Panc1 (cell line): ENCODE data around the gene NLRP7. TPM values are rescaled to one million over a fixed set of nuclear protein-coding genes. Genes with fewer than 3 reads are reported as not detected.
"Not testable (repeated sequence)": the region's sequence is repeated elsewhere in the genome, so short reads cannot be mapped to it uniquely, and the experiment has no call there.

ENCODE experiments used
- ATAC-seq: fragments of 200-7000 bp; cut with Tn5 transposase; 2 replicates; pipeline ENCODE4 v1.9.1; 2020; ENCODE audit warnings: mild to moderate bottlenecking, moderate library complexity
- BruUV-seq: library from RNA; stranded (reverse); fragments of 400-500 nt; replicated peaks from 2 replicates; lab custom pipeline; 2021; lab: Mats Ljungman, UMichigan
- CTCF ChIA-PET: fragments of 300-600 bp; sonication (Branson Sonifier 250); formaldehyde crosslinking; loops from one replicate; lab custom pipeline; 2022; ENCODE audit warnings: antibody characterized with exemption; lab: Charles Lee
- POLR2A ChIA-PET: fragments of 300-600 bp; sonication (Branson Sonifier 250); formaldehyde crosslinking; loops from one replicate; lab custom pipeline; 2022; ENCODE audit warnings: antibody characterized with exemption; lab: Charles Lee
- DNase-seq: peaks from one replicate; pipeline ENCODE4 v3.0.0-alpha.2; 2010; ENCODE audit warnings: low read depth, low spot score
- H3K27ac ChIP-seq: 2 replicates; pipeline ENCODE4 v1.5.1; 2011; ENCODE audit warnings: mild to moderate bottlenecking, low read length, inconsistent platforms
- H3K27me3 ChIP-seq: fragments of 200-500 bp; sonication (Bioruptor generic); 2 replicates; pipeline ENCODE4 v1.6.0; 2014; ENCODE audit warnings: low read length, inconsistent platforms; ENCODE audit not compliant: control insufficient read depth, insufficient read depth
- H3K36me3 ChIP-seq: fragments of 200-500 bp; sonication (Bioruptor generic); 2 replicates; pipeline ENCODE4 v1.5.1; 2014; ENCODE audit warnings: inconsistent platforms, mild to moderate bottlenecking, low read length, moderate library complexity; ENCODE audit not compliant: control insufficient read depth, insufficient read depth
- H3K4me1 ChIP-seq: 2 replicates; pipeline ENCODE4 v1.5.1; 2011; ENCODE audit warnings: inconsistent platforms, mild to moderate bottlenecking, low read length, moderate library complexity; ENCODE audit not compliant: control insufficient read depth, insufficient read depth
- H3K4me3 ChIP-seq, 2 experiments: 2 replicates each; pipeline ENCODE4 v1.5.1; 2011 to 2012; ENCODE audit warnings: low read depth in 2 of 2, low read length in 2 of 2, mild to moderate bottlenecking in 2 of 2, inconsistent platforms in 1 of 2, moderate library complexity in 1 of 2
- H3K9me3 ChIP-seq: fragments of 200-500 bp; sonication (Bioruptor generic); 2 replicates; pipeline ENCODE4 v1.5.1; 2014; ENCODE audit warnings: low read depth, mild to moderate bottlenecking, inconsistent platforms, low read length, moderate library complexity; ENCODE audit not compliant: control insufficient read depth, insufficient read depth
- POLR2AphosphoS5 ChIP-seq: IDR thresholded peaks from 2 replicates; pipeline ENCODE4 v1.6.1; 2012; ENCODE audit warnings: mild to moderate bottlenecking, low read depth, low read length, moderate library complexity
- REST ChIP-seq, 2 experiments: IDR thresholded peaks; 2 replicates each; pipeline ENCODE4 v1.6.1; 2011 to 2012; ENCODE audit warnings: low read depth in 2 of 2, control low read depth in 1 of 2, low read length in 1 of 2, mild to moderate bottlenecking in 1 of 2, moderate library complexity in 1 of 2; ENCODE audit not compliant: insufficient read depth in 1 of 2
- SIN3A ChIP-seq: IDR thresholded peaks from 2 replicates; pipeline ENCODE4 v1.6.1; 2012; ENCODE audit warnings: low read depth, mild to moderate bottlenecking, low read length, moderate library complexity, borderline replicate concordance; ENCODE audit not compliant: insufficient read depth
- TCF7L2 ChIP-seq: IDR thresholded peaks from 2 replicates; pipeline ENCODE4 v1.6.1; 2011; ENCODE audit warnings: mild to moderate bottlenecking, low read depth, low read length, inconsistent platforms
- in situ Hi-C: cut with HindIII; loops from 2 replicates; pipeline ENCODE4 v1.10.0; 2016; ENCODE audit warnings: low sequenced_read_pairs, low pct_unique_long_range_greater_than_20kb
- intact Hi-C: fragments of 100-400 bp; cut with micrococcal nuclease; formaldehyde crosslinking; loops from one replicate; pipeline ENCODE4 v1.10.0; 2022; ENCODE audit not compliant: unreplicated experiment
- total RNA-seq: library from RNA; stranded (reverse); gene quantifications from one replicate; pipeline ENCODE4 v1.2.1, GENCODE V29; 2021; ENCODE audit not compliant: unreplicated experiment
- TF ChIP-seq, protein P1 (sequence below): fragments of 450-650 bp; IDR thresholded peaks from 2 replicates; pipeline ENCODE4 v1.5.1; 2017; ENCODE audit warnings: mild to moderate bottlenecking

Gene NLRP7
- total RNA-seq, 1 experiment from 2014 or later: not detected

GRCh38 chr19:54921082-54921481 is 26.2 kb downstream of the NLRP7 start:
- Histone ChIP-seq H3K9me3 (no peaks in the 10 kb centered on the region), H3K36me3 (no peaks in the 10 kb centered on the region), H3K4me1 (no peaks in the 10 kb centered on the region), H3K27ac (no peak overlapping the region), H3K4me3 (no peak overlapping the region), H3K27me3 (no peaks in the 10 kb centered on the region)
- in situ Hi-C loops: loop anchor here (10.0 kb wide), 1 partner anchor 74 kb away; no protein-coding TSS in a partner anchor
- POLR2A ChIA-PET: no interaction called here
- ATAC-seq (no peak), DNase-seq (no peak)
- TF ChIP-seq POLR2AphosphoS5 (no peak), TCF7L2 (no peak), SIN3A (no peak), REST (IDR thresholded peaks at IDR 0.05; ENCODE audit: insufficient read depth in 1 of 2, low read depth in 2 of 2, low read length in 1 of 2) (no peak)
- TF ChIP-seq, protein P1, sequence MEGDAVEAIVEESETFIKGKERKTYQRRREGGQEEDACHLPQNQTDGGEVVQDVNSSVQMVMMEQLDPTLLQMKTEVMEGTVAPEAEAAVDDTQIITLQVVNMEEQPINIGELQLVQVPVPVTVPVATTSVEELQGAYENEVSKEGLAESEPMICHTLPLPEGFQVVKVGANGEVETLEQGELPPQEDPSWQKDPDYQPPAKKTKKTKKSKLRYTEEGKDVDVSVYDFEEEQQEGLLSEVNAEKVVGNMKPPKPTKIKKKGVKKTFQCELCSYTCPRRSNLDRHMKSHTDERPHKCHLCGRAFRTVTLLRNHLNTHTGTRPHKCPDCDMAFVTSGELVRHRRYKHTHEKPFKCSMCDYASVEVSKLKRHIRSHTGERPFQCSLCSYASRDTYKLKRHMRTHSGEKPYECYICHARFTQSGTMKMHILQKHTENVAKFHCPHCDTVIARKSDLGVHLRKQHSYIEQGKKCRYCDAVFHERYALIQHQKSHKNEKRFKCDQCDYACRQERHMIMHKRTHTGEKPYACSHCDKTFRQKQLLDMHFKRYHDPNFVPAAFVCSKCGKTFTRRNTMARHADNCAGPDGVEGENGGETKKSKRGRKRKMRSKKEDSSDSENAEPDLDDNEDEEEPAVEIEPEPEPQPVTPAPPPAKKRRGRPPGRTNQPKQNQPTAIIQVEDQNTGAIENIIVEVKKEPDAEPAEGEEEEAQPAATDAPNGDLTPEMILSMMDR: no peak
- intact Hi-C loops: no loop called here
- CTCF ChIA-PET: no interaction called here
- no TSS peak for BruUV-seq

DNA sequence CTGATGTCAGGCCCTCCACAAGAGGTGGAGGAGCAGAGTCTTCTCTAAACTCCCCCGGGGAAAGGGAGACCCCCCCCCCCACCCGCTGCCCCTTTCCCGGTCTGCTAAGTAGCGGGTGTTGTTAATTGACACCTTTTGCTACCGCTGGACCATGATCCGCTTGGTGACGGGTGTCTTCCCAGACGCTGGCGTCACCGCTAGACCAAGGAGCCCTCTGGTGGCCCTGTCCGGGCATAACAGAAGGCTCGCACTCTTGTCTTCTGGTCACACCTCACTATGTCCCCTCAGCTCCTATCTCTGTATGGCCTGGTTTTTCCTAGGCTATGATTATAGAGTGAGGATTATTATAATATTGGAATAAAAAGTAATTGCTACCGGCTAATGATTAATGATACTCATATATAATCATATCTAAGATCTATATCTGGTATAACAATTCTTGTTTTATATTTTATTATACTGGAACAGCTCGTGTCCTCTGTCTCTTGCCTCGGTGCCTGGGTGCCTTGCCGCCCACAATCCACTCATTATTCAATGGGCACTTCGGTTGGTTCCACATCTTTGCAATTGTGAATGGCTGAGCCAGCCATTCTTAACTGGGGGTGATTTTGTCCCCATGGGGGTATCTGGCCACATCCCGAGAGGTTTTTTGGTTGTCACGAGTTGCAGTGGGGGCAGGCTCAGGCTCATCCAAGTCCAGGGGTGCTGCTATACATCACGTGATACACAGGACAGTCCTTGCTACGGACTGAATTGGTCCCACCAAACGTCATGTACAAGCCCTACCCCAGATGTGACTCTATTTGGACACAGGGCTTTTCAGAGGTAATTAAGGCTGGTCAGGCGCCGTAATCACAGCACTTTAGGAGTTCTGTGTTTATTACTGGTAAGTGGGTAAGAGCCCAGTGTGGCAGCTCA is 27.4 kb downstream of the NLRP7 start:
- DNase-seq, H3K27ac ChIP-seq, intact Hi-C loops, H3K36me3 ChIP-seq, H3K4me3 ChIP-seq, H3K4me1 ChIP-seq, H3K9me3 ChIP-seq, BruUV-seq, H3K27me3 ChIP-seq: not testable (repeated sequence)
- ChIA-PET CTCF (interaction anchor here (0.7 kb wide), 1 partner anchor 39 kb away, joined by 3 read pairs; no protein-coding TSS in a partner anchor), POLR2A (interaction anchor here (0.7 kb wide), 1 partner anchor 241 kb away, joined by 4 read pairs; no protein-coding TSS in a partner anchor)
- 0 out of 2 replicates have a peak, but pooled peaks have one; percentile 18 for ATAC-seq
- in situ Hi-C loops: loop anchor here (10.0 kb wide), 1 partner anchor 75 kb away; no protein-coding TSS in a partner anchor

- DNase-seq: no peak
- POLR2A ChIA-PET: no interaction called here
Observed at GRCh38 chr19:54918499-54918898, 28.8 kb downstream of the NLRP7 start.

More at GRCh38 chr19:54918499-54918898, 28.8 kb downstream of the NLRP7 start:
- H3K4me3 ChIP-seq: no peak overlapping the region
- BruUV-seq: no TSS peak
- H3K27ac ChIP-seq: no peak overlapping the region
- CTCF ChIA-PET: interaction anchor here (0.6 to 0.8 kb wide), 3 partner anchors 12 to 48 kb away, joined by 3 to 6 read pairs (median 5); partner anchors contain the start of gene NLRP2
- no peak for ATAC-seq
- intact Hi-C loops: no loop called here
- TF ChIP-seq POLR2AphosphoS5 (no peak), TCF7L2 (no peak), SIN3A (no peak), REST (IDR thresholded peaks at IDR 0.05; ENCODE audit: insufficient read depth in 1 of 2, low read depth in 2 of 2, low read length in 1 of 2) (no peak)
- TF ChIP-seq, protein P1: no peak
- in situ Hi-C loops: no loop called here
- no peaks in the 10 kb centered on the region for H3K27me3 ChIP-seq
- H3K9me3 ChIP-seq: no peaks in the 10 kb centered on the region
- H3K4me1 ChIP-seq: no peaks in the 10 kb centered on the region
- H3K36me3 ChIP-seq: no peaks in the 10 kb centered on the region
